Activated CD4-positive, alpha-beta T cell treated with anti-CD3 and anti-CD28 coated beads for 1 hour (primary cell): ENCODE measurements around the gene POP5.
"Not testable (repeated sequence)": the region's sequence is repeated elsewhere in the genome, so short reads cannot be mapped to it uniquely, and the experiment has no call there.

Experiments used
- DNase-seq: peaks from one replicate; pipeline ENCODE4 v3.0.0-alpha.2; 2020

Gene POP5

DNA sequence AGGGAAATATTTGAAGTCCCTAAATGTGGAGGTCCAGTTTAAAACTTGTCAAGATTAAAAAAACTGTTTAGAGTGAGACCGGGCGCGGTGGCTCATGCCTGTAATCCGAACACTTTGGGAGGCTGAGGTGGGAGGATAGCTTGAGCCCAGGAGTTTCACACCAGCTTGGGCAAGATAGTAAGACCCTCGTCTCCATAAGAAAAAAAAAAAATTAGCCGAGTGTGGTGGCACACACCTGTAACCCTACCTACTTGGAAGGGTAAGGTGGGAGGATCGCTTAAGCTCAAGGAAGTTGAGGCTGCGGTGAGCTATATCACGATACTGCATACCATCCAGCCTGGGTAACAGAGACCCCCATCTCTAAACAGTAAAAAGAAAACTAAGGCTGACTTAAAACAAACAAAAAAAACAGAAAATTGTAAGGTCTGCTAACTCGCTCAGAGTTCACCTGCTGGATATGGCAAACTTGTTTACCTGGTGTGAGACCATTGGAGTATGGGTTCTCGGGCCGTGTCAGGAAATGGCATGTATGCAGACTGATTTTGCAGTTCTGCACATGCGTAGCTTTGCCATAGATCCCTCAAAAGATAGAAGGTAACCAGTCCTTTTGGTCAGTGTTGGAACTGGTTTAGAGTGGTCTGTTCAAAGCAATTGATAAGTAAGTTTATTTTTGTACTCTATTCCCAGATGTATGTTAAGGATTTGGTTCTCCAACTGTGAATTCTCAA, 45.0 kb downstream of the POP5 start:
- DNase-seq, result no peak

DNA sequence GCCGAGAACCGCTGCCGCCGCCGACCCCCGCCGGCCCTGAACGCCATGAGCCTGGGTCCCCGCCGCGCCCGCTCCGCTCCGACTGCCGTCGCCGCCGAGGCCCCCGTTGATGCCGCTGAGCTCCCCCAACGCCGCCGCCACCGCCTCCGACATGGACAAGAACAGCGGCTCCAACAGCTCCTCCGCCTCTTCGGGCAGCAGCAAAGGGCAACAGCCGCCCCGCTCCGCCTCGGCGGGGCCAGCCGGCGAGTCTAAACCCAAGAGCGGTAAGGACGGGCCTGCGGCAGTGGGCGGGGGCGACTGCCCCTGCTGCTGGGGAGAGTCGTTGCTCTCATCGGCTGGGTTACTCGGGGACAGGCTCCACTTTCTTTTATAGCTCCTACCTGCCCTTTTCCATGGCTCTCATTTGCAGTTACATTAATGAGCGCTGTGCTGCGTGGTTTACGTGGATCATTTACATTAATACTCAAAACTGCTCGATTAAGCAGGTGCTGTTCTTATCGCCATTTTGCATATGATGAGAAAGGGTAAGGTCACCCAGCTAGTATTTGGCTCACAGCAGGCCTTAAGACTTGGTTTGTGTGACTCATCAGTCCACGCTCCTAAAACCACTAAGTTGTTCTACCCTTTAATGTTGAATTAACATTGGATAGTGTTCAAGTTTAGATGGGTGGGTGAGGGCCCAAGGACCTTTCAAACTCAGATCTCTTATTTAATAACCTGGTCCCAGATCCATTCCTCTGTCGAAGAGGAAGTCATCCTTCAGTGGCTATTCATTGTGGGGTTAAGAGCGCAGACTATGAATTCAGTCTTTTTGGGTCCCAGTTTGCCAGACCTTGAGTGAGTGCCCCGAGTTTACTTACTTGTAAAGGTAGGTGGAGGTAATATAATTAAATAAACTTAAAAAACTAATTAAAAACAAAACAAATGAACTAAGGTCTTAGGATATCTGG, 46.2 kb downstream of the POP5 start:
- peak; percentile 21 for DNase-seq

DNA sequence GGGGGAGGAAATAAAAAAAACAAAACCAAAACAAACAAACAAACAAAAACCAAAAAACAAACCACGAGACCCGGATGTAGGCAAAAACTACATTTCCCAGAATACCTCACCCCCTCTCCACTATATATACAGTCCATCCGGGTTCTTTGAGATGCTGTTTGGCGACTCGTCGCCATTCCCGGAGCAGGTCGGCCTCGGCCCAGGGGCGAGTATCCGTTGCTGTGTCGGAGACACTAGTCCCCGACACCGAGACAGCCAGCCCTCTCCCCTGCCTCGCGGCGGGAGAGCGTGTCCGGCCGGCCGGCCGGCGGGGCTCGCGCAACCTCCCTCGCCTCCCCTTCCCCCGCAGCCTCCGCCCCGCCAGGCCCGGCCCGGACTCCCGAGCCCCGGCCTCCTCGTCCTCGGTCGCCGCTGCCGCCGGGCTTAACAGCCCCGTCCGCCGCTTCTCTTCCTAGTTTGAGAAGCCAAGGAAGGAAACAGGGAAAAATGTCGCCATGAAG, 46.9 kb downstream of the POP5 start, which contains the start of gene RNF10:
Gene RNF10, plus strand, starts transcription at position 154 of the 500 bp plus-strand sequence. CDS start 456 bp downstream, outside the sequence.
- peak; percentile 57 for DNase-seq

DNA sequence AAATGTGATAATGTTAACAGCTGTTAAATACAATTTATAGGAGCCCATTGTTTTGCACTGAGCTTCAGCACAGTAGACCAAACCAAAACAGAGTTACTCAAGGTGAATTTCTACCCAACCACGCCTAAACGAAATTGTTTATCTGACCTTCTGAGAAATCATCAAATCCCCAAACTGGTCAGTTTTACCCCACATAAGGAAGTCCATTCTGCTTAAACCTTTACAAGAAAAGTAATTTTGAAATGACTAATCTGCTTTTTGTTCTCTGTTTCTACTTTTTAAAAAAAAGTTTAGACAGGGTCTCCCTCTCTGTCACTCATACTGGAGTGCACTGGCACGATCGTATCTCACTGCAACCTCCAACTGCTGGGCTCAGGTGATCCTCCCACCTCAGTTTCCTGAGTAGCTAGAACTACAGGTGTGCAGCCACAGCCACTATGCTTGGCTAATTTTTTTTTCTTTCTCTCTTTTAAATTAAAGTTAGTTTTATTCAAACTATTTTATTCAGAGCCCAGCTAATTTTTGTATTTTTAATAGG, 48.4 kb downstream of the POP5 start:
- DNase-seq, result no peak

DNA sequence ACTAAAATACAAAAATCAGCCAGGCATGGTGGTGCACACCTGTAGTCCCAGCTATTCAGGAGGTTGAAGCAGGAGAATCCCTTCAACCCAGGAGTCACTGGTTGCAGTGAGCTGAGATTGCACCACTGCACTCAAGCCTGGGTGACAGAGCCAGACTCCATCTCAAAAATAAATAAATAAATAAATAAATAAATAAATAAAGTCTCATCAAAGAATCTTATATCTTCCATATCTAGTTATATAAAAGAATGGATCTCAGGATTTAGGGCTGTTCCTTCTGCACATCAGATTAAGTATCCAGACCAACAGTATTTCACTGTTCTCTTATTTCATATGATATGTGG, 50.8 kb downstream of the POP5 start:
- DNase-seq, result not testable (repeated sequence)

DNA sequence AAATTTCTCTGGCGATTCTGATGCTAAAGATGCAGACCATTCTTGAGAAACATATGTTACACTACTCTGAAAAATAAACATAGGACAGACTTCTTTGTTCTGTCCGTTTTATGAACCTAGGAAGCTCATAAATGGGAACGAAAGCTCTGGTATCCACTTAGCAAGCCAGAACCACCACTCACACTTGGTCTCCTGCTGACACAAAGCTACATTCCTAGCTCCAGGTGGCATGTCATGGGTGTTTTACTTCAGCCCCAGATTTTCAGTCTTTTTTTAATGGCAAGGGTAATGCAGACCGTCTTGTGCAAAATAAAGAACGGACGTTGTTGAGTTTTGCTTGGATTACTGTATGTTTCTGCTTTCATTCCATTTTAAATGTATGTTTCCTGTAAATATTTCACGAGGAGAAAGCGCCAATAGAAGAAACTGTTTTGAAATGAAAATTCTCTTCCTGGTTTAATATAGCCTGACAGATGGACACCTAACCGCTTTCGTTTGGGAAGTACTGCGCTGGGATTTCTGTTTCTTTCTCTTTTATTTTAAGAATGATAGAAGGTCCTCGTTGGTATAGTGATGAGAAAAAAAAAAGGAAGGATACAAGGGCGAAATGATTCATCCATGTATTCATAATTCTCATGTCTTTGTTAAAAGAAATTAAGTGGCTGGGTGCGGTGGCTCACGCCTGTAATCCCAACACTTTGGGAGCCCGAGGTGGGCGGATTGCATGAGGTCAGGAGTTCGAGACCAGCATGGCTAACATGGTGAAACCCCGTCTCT, 51.4 kb downstream of the POP5 start:
- DNase-seq, result no peak

DNA sequence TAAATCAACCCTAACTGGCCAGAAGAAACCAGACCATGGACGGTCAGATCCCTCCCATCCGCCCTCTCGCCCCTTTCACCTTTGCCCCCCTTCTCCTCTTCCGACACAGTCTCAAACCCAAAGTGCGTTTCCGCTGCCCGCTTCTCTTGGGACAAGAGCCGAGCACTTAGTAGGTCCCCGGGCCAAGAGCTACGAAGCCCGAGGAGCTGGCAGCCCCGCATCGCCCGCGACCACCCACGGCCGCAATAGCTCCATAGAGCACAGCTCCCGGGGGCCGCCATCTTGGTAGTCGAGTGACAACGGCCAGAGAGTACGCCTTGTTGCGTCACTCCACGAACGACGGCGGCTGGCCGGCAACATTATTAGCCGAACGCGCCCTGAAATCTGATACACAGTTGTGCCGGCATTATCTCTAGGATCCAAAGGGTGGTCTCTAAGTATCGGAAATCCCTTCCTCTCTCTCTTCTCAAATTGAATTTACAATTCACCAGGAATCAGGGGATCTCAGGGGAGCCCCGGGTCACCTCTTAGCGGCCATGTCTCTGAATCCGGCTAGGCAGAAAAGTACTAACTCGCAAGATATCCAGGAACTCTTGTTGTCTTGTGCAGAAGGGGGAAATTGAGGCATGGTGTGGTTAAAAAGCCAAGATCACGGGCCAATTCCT, 52.2 kb downstream of the POP5 start, which contains the start of gene COQ5:
Gene COQ5, minus strand, starts transcription at position 298 of the 665 bp plus-strand sequence. Its CDS starts 17 bp downstream, at position 281.
- DNase-seq, result peak; percentile 73
